Ishikawa (cell line): ENCODE data around the gene NCOA1.

Source experiments
- CEBPB ChIP-seq: IDR thresholded peaks from 2 replicates; pipeline ENCODE4 v1.6.1; 2012
- CREB1 ChIP-seq: IDR thresholded peaks from 2 replicates; pipeline ENCODE4 v1.6.1; 2012; ENCODE audit warnings: low read depth
- EP300 ChIP-seq: IDR thresholded peaks from 2 replicates; pipeline ENCODE4 v1.6.1; 2012; ENCODE audit warnings: borderline replicate concordance
- FOXM1 ChIP-seq: IDR thresholded peaks from 2 replicates; pipeline ENCODE4 v1.6.1; 2012; ENCODE audit warnings: low read depth, borderline replicate concordance
- NFIC ChIP-seq: IDR thresholded peaks from 2 replicates; pipeline ENCODE4 v1.6.1; 2012
- RAD21 ChIP-seq: IDR thresholded peaks from 2 replicates; pipeline ENCODE4 v1.6.1; 2012; ENCODE audit warnings: low read depth
- TAF1 ChIP-seq: IDR thresholded peaks from 2 replicates; pipeline ENCODE4 v1.6.1; 2012; ENCODE audit warnings: low read depth, mild to moderate bottlenecking
- TEAD4 ChIP-seq: IDR thresholded peaks from 2 replicates; pipeline ENCODE4 v1.6.1; 2012
- YY1 ChIP-seq: IDR thresholded peaks from 2 replicates; pipeline ENCODE4 v1.6.1; 2012; ENCODE audit warnings: low read depth
- ZBTB7A ChIP-seq: IDR thresholded peaks from 2 replicates; pipeline ENCODE4 v1.6.1; 2012; ENCODE audit warnings: low read depth
- TF ChIP-seq, protein P1 (sequence below): IDR thresholded peaks from 2 replicates; pipeline ENCODE4 v1.6.1; 2012
- TF ChIP-seq, protein P2 (sequence below): IDR thresholded peaks from 2 replicates; pipeline ENCODE4 v1.6.1; 2012; ENCODE audit warnings: low read depth, mild to moderate bottlenecking
- TF ChIP-seq, protein P3 (sequence below): IDR thresholded peaks from 2 replicates; pipeline ENCODE4 v1.6.1; 2012

DNA sequence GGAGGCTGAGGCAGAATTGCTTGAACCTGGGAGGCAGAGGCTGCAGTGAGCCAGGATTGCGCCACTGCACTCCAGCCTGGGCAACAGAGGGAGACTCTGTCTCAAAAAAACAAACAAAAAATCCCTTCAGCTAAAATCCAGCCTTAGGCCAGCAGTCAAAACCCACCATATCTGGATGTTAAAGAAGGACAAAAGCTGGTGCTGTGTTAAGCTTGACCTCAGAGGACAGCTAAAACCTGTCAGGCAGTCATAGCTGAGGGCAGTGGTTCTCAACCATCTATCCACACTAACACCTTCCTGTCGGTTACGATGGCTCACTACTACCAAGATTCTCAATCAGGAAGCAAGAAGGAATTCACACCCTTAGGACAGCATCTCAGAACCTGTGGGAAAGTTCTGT, 292.6 kb downstream of the NCOA1 start:
- TF ChIP-seq NFIC (no peak), FOXM1 (no peak), EP300 (no peak), YY1 (no peak), TAF1 (no peak), RAD21 (no peak), CEBPB (no peak), TEAD4 (no peak), ZBTB7A (no peak), CREB1 (no peak)
- TF ChIP-seq, protein P1, sequence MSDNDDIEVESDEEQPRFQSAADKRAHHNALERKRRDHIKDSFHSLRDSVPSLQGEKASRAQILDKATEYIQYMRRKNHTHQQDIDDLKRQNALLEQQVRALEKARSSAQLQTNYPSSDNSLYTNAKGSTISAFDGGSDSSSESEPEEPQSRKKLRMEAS, result no peak
- TF ChIP-seq, protein P2, sequence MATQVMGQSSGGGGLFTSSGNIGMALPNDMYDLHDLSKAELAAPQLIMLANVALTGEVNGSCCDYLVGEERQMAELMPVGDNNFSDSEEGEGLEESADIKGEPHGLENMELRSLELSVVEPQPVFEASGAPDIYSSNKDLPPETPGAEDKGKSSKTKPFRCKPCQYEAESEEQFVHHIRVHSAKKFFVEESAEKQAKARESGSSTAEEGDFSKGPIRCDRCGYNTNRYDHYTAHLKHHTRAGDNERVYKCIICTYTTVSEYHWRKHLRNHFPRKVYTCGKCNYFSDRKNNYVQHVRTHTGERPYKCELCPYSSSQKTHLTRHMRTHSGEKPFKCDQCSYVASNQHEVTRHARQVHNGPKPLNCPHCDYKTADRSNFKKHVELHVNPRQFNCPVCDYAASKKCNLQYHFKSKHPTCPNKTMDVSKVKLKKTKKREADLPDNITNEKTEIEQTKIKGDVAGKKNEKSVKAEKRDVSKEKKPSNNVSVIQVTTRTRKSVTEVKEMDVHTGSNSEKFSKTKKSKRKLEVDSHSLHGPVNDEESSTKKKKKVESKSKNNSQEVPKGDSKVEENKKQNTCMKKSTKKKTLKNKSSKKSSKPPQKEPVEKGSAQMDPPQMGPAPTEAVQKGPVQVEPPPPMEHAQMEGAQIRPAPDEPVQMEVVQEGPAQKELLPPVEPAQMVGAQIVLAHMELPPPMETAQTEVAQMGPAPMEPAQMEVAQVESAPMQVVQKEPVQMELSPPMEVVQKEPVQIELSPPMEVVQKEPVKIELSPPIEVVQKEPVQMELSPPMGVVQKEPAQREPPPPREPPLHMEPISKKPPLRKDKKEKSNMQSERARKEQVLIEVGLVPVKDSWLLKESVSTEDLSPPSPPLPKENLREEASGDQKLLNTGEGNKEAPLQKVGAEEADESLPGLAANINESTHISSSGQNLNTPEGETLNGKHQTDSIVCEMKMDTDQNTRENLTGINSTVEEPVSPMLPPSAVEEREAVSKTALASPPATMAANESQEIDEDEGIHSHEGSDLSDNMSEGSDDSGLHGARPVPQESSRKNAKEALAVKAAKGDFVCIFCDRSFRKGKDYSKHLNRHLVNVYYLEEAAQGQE, result no peak
- TF ChIP-seq, protein P3, sequence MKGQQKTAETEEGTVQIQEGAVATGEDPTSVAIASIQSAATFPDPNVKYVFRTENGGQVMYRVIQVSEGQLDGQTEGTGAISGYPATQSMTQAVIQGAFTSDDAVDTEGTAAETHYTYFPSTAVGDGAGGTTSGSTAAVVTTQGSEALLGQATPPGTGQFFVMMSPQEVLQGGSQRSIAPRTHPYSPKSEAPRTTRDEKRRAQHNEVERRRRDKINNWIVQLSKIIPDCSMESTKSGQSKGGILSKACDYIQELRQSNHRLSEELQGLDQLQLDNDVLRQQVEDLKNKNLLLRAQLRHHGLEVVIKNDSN, result no peak
